Right atrium auricular region (tissue), 2 donors: ENCODE data around the gene AMPH. TPM values are rescaled to one million over a fixed set of nuclear protein-coding genes. Genes with fewer than 3 reads are reported as not detected.

Experiments
- DNase-seq: peaks from one replicate; pipeline ENCODE4 v3.0.0-alpha.2; 2019; ENCODE audit warnings: low spot score
- H3K27ac ChIP-seq, 2 donors: fragments of 200-600 bp; sonication (generic); 1 replicate in 1 of 2; 2 replicates in 1 of 2; pipeline ENCODE4 v1.5.1; 2016 to 2019
- H3K27me3 ChIP-seq, 2 donors: fragments of 200-600 bp; sonication (generic); one replicate each; pipeline versions ENCODE4 v1.5.1 to v1.6.0; 2017 to 2019
- H3K36me3 ChIP-seq: fragments of 200-600 bp; sonication (generic); one replicate; pipeline ENCODE4 v1.5.1; 2016
- H3K4me1 ChIP-seq, 2 donors: fragments of 200-600 bp; sonication (generic); one replicate each; pipeline versions ENCODE4 v1.5.1 to v1.6.0; 2017 to 2019
- H3K4me3 ChIP-seq, 2 donors: fragments of 200-600 bp; sonication (generic); 1 replicate in 1 of 2; 2 replicates in 1 of 2; pipeline ENCODE4 v1.5.1; 2017 to 2019; ENCODE audit warnings: mild to moderate bottlenecking in 1 of 2, moderate library complexity in 1 of 2
- H3K9me3 ChIP-seq, 2 donors: fragments of 200-600 bp; sonication (generic); one replicate each; pipeline ENCODE4 v1.5.1; 2019
- CTCF ChIP-seq, 2 donors: fragments of 200-600 bp; sonication (generic); IDR thresholded peaks; one replicate each; pipeline ENCODE4 v1.5.1; 2019; ENCODE audit warnings: antibody characterized with exemption in 2 of 2
- total RNA-seq, 2 donors: library from RNA; depleted of rRNA; stranded (reverse); fragments of >200 nt; gene quantifications; one replicate each; pipeline ENCODE4 v1.1.0, GENCODE V29; 2016

Gene AMPH
- total RNA-seq, 2 donors from 2014 or later: 5.3 to 9.0 TPM

DNA sequence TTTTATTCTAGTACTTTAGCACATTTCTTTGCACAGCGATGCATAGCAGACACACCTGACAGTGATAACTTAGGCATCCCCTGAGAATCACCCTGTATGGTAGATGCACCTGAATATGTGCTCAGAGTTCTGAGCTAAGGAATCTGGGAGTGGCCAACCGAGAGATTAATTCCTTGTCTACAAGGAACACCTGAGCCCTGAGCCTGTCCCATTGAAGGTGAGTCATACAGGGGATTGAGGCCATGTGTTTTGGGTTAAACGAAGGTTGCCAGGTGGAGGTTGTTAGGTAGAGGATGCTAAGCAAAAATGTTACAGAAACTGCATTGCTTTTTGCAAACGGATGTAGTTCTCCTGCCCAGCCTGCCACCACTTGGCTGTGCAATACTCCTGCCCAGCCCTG, 128.9 kb downstream of the AMPH start:
- Histone ChIP-seq H3K36me3 (no peaks in the 10 kb centered on the region), H3K4me1 (no peaks in the 10 kb centered on the region), H3K4me3 (no peak overlapping the region), H3K27ac (no peak overlapping the region), H3K27me3 (no peaks in the 10 kb centered on the region), H3K9me3 (no peaks in the 10 kb centered on the region)
- no peak for DNase-seq
- TF ChIP-seq CTCF (IDR thresholded peaks at IDR 0.05): no peak

DNA sequence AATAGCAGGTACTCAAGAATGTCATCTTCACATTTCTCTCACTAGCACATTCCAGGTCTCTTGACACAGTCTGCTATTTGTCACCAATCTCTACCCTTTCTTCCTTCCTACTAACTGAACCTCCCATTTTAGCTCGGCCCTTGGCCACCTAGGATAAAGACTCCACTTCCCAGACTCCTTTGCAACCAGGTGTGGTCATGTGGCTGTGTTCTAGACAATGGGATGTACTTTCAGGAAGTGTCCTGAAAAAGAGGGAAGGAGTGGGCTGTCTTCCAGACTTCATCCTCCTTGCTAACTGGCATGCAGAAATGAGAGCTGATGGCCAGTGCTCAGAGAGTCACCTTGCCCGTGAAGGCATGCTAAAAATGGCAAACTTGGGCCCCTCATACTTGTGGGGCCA, 139.2 kb downstream of the AMPH start:
- no peaks in the 10 kb centered on the region for H3K27me3 ChIP-seq
- no peak for TF ChIP-seq CTCF (IDR thresholded peaks at IDR 0.05)
- no peaks in the 10 kb centered on the region for H3K4me1 ChIP-seq
- H3K4me3 ChIP-seq: no peak overlapping the region
- no peaks in the 10 kb centered on the region for H3K36me3 ChIP-seq
- no peak for DNase-seq
- no peak overlapping the region for H3K27ac ChIP-seq
- H3K9me3 ChIP-seq: no peaks in the 10 kb centered on the region

DNA sequence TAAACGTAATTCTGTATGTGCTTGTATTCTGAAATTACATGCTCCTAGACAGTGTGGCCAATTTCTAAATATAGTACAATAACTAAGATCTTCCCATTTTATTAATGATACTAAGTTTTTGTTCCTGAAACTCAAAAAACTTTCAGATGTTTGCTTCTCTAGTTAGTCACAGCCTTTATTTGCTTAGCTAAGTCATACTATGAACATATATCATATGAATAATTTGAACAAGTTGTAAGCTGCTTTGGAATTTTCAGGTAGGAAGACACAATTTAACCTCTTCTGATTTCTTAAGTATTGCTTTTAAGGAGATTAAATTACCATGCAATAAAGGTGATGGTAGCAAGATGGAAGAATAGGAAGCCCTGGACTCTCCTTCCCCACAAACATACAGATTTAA, 148.7 kb downstream of the AMPH start:
- H3K4me3 ChIP-seq: no peak overlapping the region
- no peaks in the 10 kb centered on the region for H3K27me3 ChIP-seq
- no peaks in the 10 kb centered on the region for H3K36me3 ChIP-seq
- peaks cover 0 to 22% of the 10 kb centered on the region in 2 donors for H3K9me3 ChIP-seq
- H3K27ac ChIP-seq: no peak overlapping the region
- no peak for DNase-seq
- no peaks in the 10 kb centered on the region for H3K4me1 ChIP-seq
- TF ChIP-seq CTCF (IDR thresholded peaks at IDR 0.05): no peak

- H3K27me3 ChIP-seq: no peaks in the 10 kb centered on the region
- peaks cover 0 to 22% of the 10 kb centered on the region in 2 donors for H3K9me3 ChIP-seq
- no peak for DNase-seq
- no peak overlapping the region for H3K27ac ChIP-seq
- TF ChIP-seq CTCF (IDR thresholded peaks at IDR 0.05): no peak
- no peaks in the 10 kb centered on the region for H3K4me1 ChIP-seq
- H3K36me3 ChIP-seq: no peaks in the 10 kb centered on the region
- no peak overlapping the region for H3K4me3 ChIP-seq
Measured at GRCh38 chr7:38481401-38481800, 149.8 kb downstream of the AMPH start.

DNA sequence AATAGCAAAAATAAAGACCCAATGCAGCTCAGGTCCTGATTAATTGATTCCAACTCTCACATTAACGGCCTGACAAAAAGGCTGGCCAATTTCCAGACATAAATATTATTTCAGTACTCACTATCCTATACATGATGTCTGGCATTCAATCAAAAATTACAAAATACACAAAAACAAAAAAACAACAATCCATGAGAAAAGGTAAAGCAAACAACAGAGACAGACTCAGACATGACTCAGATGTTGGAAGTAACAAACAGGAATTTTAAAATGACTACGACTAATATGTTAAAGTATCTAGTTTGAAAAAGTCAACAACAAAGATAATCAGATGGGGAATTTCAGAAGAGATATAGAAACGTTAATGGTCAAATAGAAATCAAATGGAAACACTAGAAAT, 152.8 kb downstream of the AMPH start:
- H3K27ac ChIP-seq: no peak overlapping the region
- TF ChIP-seq CTCF (IDR thresholded peaks at IDR 0.05): no peak

DNA sequence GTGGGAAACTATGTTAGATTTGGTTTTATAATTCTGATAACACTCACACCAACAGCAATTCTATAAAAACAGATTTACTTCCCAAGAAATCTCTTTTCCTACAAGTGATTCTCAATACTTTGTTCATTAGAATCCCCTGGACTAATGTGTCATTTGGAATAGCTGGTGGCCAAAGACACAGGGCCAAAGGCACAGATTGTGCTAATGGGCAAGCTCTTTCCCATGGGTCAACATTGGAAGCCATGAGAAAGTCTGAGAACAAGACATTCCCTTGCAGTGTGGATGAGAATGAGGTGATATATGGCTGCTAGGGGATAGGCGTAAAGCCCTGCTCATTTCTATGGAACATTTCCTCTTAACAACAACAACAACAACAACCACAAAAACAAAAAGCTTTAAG, 153.8 kb downstream of the AMPH start:
- Histone ChIP-seq H3K9me3 (no peaks in the 10 kb centered on the region), H3K36me3 (peaks cover 8% of the 10 kb centered on the region), H3K4me1 (no peaks in the 10 kb centered on the region), H3K27ac (peak overlapping the region; percentile 24), H3K27me3 (no peaks in the 10 kb centered on the region), H3K4me3 (no peak overlapping the region)
- no peak for TF ChIP-seq CTCF (IDR thresholded peaks at IDR 0.05)
- DNase-seq: no peak

More for the DNA sequence above, 152.8 kb downstream of the AMPH start:
- Histone ChIP-seq H3K27me3 (no peaks in the 10 kb centered on the region), H3K36me3 (peaks cover 8% of the 10 kb centered on the region), H3K4me3 (no peak overlapping the region), H3K4me1 (no peaks in the 10 kb centered on the region), H3K9me3 (peaks cover 0 to 5% of the 10 kb centered on the region in 2 donors)
- no peak for DNase-seq
